GM12892 (cell line): ENCODE measurements around the gene APOBEC3B.

Experiments
- POLR2A ChIP-seq: IDR thresholded peaks from 2 replicates; pipeline ENCODE4 v1.6.1; 2011; ENCODE audit warnings: low read depth, low read length, control low read depth
- POLR2AphosphoS5 ChIP-seq: IDR thresholded peaks from 2 replicates; pipeline ENCODE4 v1.6.1; 2011; ENCODE audit warnings: low read depth, low read length, control low read depth
- TAF1 ChIP-seq: IDR thresholded peaks from 2 replicates; pipeline ENCODE4 v1.6.1; 2011; ENCODE audit warnings: low read depth, mild to moderate bottlenecking, control low read depth, low read length, borderline replicate concordance

DNA sequence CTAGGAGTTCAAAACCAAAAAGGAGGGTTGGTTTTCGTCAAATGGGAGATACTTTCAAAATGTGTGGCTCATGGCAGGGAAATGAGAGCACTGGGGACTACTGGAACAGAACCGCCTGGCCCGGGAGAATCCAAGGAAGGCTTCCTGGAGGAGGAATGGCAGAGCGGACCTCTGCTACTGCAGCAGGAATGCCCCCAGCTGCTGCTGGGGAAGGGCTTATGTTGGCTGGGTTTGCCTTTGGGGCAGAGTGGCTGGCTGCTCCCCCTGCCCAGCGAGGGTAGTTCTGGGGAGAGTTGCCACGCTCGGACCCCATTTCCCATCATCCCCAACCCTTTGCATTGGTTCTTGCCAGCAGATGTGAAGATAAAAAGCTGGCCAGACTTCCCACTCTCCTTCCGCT is 35.4 kb upstream of the APOBEC3B start:
- no peak for TF ChIP-seq POLR2A
- no peak for TF ChIP-seq POLR2AphosphoS5
- TF ChIP-seq TAF1, result no peak
